Spleen (tissue), 7 donors: ENCODE measurements around the gene RNASE12.

Experiments
- POLR2A ChIP-seq, 3 donors: fragments of 450-650 bp; IDR thresholded peaks; one replicate each; pipeline ENCODE4 v1.5.1; 2017; ENCODE audit warnings: antibody characterized with exemption in 3 of 3, mild to moderate bottlenecking in 1 of 3
- POLR2AphosphoS5 ChIP-seq, 3 donors: sonication (generic); formaldehyde crosslinking; IDR thresholded peaks; one replicate each; pipeline ENCODE4 v1.5.1; 2017; ENCODE audit warnings: antibody characterized with exemption in 3 of 3
- TF ChIP-seq, protein P1 (sequence below), 11 experiments: fragments of 200-600 bp in 7 of 11; fragments of 450-650 bp in 4 of 11; sonication (generic) in 4 of 11; IDR thresholded peaks in 8 of 11; conservative IDR thresholded peaks in 3 of 11; 1 replicate in 7 of 11; 2 replicates in 4 of 11; pipeline versions ENCODE4 v1.4.0 to v1.8.0; 2016 to 2021; ENCODE audit warnings: antibody characterized with exemption in 11 of 11, inconsistent platforms in 4 of 11, mild to moderate bottlenecking in 1 of 11
- donor health status: DM: no; HTN: no; CAD: no; lungs with moderate emphysema.
- donor health status: DM: no; HTN: no; CAD: no.
- donor health status: DM: no; HTN: no; CAD: no.

DNA sequence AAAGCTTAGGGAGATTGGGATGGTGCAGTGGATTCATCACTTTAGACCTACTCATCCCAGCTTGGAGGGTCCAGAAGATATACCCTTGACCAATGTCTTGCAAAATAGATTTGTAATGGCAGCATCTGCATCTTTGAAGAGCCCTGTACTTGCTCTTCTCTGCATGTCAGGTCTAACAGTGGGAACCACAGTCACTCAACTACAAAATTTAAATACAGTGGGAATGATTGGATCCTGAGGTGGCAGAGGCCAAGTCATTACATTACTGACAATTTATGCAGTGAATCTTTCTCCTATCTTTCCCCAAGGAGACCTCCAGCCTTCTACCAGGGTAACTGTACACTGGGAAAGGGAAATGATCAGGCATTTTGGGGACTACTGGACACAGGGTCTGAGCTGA is 22.1 kb downstream of the RNASE12 start:
- TF ChIP-seq, protein P1, sequence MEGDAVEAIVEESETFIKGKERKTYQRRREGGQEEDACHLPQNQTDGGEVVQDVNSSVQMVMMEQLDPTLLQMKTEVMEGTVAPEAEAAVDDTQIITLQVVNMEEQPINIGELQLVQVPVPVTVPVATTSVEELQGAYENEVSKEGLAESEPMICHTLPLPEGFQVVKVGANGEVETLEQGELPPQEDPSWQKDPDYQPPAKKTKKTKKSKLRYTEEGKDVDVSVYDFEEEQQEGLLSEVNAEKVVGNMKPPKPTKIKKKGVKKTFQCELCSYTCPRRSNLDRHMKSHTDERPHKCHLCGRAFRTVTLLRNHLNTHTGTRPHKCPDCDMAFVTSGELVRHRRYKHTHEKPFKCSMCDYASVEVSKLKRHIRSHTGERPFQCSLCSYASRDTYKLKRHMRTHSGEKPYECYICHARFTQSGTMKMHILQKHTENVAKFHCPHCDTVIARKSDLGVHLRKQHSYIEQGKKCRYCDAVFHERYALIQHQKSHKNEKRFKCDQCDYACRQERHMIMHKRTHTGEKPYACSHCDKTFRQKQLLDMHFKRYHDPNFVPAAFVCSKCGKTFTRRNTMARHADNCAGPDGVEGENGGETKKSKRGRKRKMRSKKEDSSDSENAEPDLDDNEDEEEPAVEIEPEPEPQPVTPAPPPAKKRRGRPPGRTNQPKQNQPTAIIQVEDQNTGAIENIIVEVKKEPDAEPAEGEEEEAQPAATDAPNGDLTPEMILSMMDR (IDR thresholded peaks at IDR 0.05 in 8 of 11, conservative IDR thresholded peaks at IDR 0.05 in 3 of 11) = no peak
- TF ChIP-seq POLR2AphosphoS5 (IDR thresholded peaks at IDR 0.05) = no peak
- TF ChIP-seq POLR2A (IDR thresholded peaks at IDR 0.05) = no peak
